ENCODE data around the gene OR56B4. TPM values are rescaled to one million over a fixed set of nuclear protein-coding genes. Genes with fewer than 3 reads are reported as not detected.
A peak's percentile ranks its signal among the peaks of the same experiment; 100 is the strongest.

OR56B4 gene
- total and polyA plus RNA-seq, 12 donors = not detected

GRCh38 chr11:6077723-6078122 is 29.8 kb upstream of the OR56B4 start:
- Histone ChIP-seq H3K27me3 (no peaks in the 10 kb centered on the region), H3K4me1 (no peaks in the 10 kb centered on the region), H3K4me3 (no peak overlapping the region), H3K9me3 (peaks cover 0 to 12% (median 4%) of the 10 kb centered on the region in 11 donors), H3K36me3 (no peaks in the 10 kb centered on the region), H3K27ac (no peak overlapping the region)
- ATAC-seq = no peak
- 87 to 90% methylated on average over 6 of the region's 6 CpGs for WGBS, 2 donors
- TF ChIP-seq, protein P1, sequence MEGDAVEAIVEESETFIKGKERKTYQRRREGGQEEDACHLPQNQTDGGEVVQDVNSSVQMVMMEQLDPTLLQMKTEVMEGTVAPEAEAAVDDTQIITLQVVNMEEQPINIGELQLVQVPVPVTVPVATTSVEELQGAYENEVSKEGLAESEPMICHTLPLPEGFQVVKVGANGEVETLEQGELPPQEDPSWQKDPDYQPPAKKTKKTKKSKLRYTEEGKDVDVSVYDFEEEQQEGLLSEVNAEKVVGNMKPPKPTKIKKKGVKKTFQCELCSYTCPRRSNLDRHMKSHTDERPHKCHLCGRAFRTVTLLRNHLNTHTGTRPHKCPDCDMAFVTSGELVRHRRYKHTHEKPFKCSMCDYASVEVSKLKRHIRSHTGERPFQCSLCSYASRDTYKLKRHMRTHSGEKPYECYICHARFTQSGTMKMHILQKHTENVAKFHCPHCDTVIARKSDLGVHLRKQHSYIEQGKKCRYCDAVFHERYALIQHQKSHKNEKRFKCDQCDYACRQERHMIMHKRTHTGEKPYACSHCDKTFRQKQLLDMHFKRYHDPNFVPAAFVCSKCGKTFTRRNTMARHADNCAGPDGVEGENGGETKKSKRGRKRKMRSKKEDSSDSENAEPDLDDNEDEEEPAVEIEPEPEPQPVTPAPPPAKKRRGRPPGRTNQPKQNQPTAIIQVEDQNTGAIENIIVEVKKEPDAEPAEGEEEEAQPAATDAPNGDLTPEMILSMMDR (IDR thresholded peaks at IDR 0.05) = no peak
- no peak for DNase-seq
- intact Hi-C loops (cut with DNase I) = no loop called here

DNA sequence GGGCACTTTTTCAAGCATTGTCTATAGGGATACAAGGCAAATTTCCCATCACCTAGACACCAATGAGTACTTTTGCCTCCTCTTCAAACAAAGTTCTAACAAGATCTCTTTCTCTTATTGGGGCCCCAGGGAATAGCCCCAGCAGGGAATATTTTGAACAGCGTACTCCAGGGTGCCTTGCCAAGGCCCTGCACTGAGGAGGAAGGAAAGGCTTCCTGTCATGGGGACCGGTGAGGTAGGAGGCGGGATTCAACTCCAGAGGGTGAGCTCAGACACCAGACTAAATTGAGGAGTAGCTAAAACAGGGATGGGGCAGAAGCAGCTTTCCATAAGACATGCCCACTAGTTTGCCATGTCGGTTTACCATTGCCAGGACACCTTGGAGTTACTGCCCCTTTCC is 28.0 kb upstream of the OR56B4 start:
- intact Hi-C loops (cut with DNase I) = no loop called here
- no peaks in the 10 kb centered on the region for H3K36me3 ChIP-seq
- TF ChIP-seq, protein P1 (IDR thresholded peaks at IDR 0.05) = no peak
- 60 to 61% methylated on average over 4 of the region's 4 CpGs for WGBS, 2 donors
- ATAC-seq (peak in 5 of 8 donors; percentile 59 to 92 (median 75)), DNase-seq (peak in 1 of 2 donors; percentile 22)
- H3K4me1 ChIP-seq = no peaks in the 10 kb centered on the region
- H3K27me3 ChIP-seq = no peaks in the 10 kb centered on the region
- H3K4me3 ChIP-seq = no peak overlapping the region
- peaks cover 0 to 26% (median 4%) of the 10 kb centered on the region in 11 donors for H3K9me3 ChIP-seq
- H3K27ac ChIP-seq = no peak overlapping the region

DNA sequence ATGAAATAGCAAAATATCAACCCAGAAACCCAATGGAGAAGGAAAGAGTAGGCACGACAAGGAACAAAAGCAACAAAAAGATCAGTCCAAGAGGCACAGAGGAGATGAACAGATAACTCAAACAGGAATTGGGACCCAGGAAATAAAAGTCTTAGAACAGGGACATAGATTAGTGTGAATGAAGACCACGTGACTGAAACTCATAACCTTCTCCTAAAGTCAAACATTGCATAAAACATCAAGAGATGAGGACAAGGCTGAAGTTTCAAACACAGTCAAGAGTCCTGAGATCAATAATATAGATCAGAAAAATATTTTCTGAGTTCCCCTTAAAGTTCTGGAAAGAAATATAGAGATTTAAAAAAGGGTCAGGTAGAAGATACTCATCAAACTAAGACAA is 24.4 kb upstream of the OR56B4 start:
- TF ChIP-seq, protein P1 (IDR thresholded peaks at IDR 0.05) = no peak
- intact Hi-C loops (cut with DNase I) = no loop called here
- peaks cover 0 to 14% (median 0%) of the 10 kb centered on the region in 11 donors for H3K9me3 ChIP-seq
- no peak for ATAC-seq
- H3K27ac ChIP-seq = no peak overlapping the region
- WGBS, 2 donors = 80 to 87% methylated on average over 2 of the region's 2 CpGs
- H3K27me3 ChIP-seq = no peaks in the 10 kb centered on the region
- no peaks in the 10 kb centered on the region for H3K4me1 ChIP-seq
- H3K4me3 ChIP-seq = no peak overlapping the region
- no peak for DNase-seq
- H3K36me3 ChIP-seq = no peaks in the 10 kb centered on the region

- no peak overlapping the region for H3K27ac ChIP-seq
- intact Hi-C loops (cut with DNase I) = no loop called here
- H3K4me3 ChIP-seq = no peak overlapping the region
- no peaks in the 10 kb centered on the region for H3K4me1 ChIP-seq
- no peaks in the 10 kb centered on the region for H3K36me3 ChIP-seq
- 88 to 89% methylated on average over 3 of the region's 3 CpGs for WGBS, 2 donors
- H3K27me3 ChIP-seq = no peaks in the 10 kb centered on the region
- TF ChIP-seq, protein P1 (IDR thresholded peaks at IDR 0.05) = no peak
- ATAC-seq (no peak), DNase-seq (no peak)
- peaks cover 0 to 14% (median 0%) of the 10 kb centered on the region in 11 donors for H3K9me3 ChIP-seq
These were observed 22.9 kb upstream of the OR56B4 start for GRCh38 chr11:6084587-6084986.

Data from heart right ventricle (tissue), 16 donors.